Sigmoid colon (tissue), 4 donors: ENCODE data around the gene LRRC45.

Source experiments
- POLR2AphosphoS5 ChIP-seq, 4 donors: sonication (generic); formaldehyde crosslinking; IDR thresholded peaks; one replicate each; pipeline ENCODE4 v1.6.1; 2017; ENCODE audit warnings: antibody characterized with exemption in 4 of 4
- TF ChIP-seq, protein P1 (sequence below), 4 experiments: fragments of 450-650 bp in 3 of 4; fragments of 200-600 bp in 1 of 4; IDR thresholded peaks; one replicate each; pipeline ENCODE4 v1.5.1; 2016 to 2019; ENCODE audit warnings: antibody characterized with exemption in 4 of 4, mild to moderate bottlenecking in 3 of 4, moderate library complexity in 2 of 4

DNA sequence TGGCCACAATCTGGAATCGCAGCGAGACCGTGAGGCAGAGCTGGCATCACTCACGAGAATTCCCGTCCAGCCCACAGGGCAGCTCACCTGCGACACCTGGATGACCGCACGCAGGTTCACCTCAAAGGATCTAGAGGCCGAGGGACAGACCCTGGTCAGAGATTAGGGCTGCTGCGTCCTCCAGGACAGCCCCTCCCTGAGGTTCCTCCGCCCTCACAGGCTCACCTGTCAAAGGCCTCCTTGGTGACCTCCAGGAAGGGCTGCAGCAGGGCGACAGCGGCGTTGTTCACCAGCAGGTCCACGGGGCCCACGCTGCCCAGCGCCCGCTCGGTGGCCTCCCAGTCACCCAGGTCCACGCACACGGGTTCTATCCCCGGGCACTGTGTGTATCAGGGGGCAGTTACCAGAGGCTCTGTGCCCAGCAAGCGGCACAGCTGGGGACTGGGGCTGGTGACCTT lies 13.6 kb downstream of the LRRC45 start:
- TF ChIP-seq, protein P1, sequence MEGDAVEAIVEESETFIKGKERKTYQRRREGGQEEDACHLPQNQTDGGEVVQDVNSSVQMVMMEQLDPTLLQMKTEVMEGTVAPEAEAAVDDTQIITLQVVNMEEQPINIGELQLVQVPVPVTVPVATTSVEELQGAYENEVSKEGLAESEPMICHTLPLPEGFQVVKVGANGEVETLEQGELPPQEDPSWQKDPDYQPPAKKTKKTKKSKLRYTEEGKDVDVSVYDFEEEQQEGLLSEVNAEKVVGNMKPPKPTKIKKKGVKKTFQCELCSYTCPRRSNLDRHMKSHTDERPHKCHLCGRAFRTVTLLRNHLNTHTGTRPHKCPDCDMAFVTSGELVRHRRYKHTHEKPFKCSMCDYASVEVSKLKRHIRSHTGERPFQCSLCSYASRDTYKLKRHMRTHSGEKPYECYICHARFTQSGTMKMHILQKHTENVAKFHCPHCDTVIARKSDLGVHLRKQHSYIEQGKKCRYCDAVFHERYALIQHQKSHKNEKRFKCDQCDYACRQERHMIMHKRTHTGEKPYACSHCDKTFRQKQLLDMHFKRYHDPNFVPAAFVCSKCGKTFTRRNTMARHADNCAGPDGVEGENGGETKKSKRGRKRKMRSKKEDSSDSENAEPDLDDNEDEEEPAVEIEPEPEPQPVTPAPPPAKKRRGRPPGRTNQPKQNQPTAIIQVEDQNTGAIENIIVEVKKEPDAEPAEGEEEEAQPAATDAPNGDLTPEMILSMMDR (IDR thresholded peaks at IDR 0.05), result no peak
- no peak for TF ChIP-seq POLR2AphosphoS5 (IDR thresholded peaks at IDR 0.05)
